Skin epidermis (tissue), 12 donors: ENCODE results near the gene DDX10.

Experiments
- H3K27ac ChIP-seq, 21 experiments: fragments of 200-600 bp; sonication (generic) in 11 of 21; one replicate each; pipeline ENCODE4 v1.5.0; 2020; ENCODE audit warnings: mild to moderate bottlenecking in 3 of 21, inconsistent platforms in 2 of 21, moderate library complexity in 2 of 21
- H3K4me3 ChIP-seq, 7 experiments: fragments of 200-600 bp; sonication (generic) in 2 of 7; one replicate each; pipeline ENCODE4 v1.5.0; 2020; ENCODE audit warnings: inconsistent platforms in 2 of 7, mild to moderate bottlenecking in 2 of 7, moderate library complexity in 1 of 7

Gene DDX10

DNA sequence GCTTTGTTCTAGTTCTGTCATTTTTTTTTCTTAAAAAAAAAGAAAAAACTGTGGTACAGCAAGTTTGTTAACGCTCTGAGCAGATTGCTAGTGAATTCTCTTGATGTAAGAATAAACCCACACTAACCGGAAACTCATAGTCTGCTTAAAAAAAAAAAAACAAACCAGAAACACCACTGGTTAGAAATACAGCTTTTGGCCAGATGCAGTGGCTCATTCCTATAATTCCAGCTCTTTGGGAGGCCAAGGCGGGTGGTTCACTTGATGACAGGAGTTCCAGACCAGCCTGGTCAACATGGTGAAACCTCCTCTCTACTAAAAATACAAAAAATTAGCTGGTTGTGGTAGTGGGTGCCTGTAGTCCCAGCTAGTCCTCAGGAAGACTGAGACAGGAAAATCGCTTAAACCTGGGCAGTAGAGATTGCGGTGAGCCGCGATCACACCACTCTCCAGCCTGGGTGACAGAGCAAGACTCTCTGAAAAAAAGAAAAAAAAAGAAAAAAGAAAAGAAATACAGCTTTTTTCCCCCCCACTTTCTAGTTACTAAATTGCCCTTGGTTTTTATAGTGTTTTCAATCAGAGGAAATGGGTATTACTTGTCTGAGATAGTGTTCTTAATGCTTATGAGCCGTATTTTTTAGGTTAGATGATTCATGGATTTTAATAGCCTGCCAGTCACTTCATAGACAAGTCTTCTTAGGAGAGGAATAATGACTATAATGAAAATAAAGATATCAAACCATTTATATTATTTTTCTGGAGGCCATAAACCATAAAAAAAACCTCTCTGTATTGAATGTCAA, 222.8 kb downstream of the DDX10 start:
- H3K27ac ChIP-seq, result no peak overlapping the region
- H3K4me3 ChIP-seq, result no peak overlapping the region

DNA sequence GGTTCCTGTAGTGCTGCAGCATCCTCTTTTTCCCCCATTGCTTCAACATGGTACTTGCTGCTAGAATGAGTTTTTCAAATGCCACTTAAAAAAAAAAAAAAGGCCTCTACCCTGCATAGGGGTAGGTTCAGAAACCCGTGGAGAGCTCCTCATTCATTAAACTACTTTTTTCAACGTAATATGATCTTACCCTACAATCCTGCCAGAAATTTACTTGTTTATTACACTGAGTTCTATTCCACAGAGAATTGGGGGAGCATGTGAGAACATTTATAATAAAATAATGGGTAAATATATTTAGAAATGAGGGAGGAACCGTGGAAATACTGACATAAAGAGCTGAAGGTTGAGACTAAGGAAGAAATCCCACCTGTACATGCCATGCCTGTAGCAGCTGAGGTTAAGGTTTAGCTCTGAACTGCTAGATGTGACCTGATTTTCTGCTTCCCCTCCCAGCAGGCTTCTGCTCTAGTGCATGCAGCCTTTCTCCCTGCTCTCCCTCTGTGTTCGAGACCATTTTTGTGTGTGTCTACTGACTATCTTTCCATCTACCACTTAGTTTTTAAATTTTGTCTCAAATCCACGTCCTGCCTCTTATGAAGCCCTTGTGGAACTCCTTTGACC, 225.7 kb downstream of the DDX10 start:
- Histone ChIP-seq H3K27ac (no peak overlapping the region), H3K4me3 (no peak overlapping the region)

DNA sequence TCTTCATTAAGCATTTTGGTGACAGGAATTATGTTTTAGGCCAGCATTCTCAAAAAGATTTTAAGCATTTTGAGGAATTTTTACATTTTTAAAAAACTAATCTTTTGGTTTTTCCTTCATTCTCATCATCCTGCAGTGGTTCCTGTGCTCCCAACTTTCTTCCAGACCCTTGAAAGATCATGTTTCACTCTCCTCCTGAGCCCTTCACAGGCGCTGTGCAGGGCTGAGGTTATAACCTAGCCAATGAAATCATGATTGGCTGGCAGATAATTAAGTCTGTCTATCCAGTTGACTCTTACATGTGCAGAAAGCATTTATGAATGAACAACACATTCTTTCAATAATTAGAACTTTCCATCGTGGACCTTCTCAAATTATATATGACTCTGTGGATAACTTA, 226.3 kb downstream of the DDX10 start:
- no peak overlapping the region for H3K27ac ChIP-seq
- H3K4me3 ChIP-seq, result no peak overlapping the region

DNA sequence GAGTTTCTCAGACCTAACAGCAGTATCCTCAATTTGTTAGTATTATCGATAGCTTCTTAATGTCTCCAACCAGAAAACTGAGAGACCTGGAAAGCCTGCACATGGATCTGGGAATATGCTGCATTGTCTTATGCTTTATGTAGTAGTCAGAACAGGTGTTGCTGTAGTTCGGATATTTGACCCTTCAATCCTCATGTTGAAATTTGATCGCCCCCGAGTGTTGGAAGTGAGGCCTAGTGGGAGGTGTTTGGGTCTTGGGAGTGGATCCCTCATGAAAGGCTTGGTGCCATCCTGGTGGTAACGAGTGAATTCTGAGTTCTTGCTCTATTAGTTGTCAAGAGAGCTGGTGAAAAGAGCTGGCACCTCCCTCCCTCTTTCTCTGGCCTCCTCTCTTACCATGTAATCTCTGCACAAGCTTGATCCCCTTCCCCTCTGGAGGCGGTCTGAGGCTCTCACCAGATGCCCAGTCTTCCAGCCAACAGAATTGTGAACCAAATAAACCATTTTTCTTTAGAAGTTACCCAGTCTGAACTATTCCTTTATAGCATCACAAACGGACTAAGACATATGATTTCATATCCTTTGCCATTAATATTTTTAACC, 227.1 kb downstream of the DDX10 start:
- Histone ChIP-seq H3K27ac (no peak overlapping the region), H3K4me3 (no peak overlapping the region)

DNA sequence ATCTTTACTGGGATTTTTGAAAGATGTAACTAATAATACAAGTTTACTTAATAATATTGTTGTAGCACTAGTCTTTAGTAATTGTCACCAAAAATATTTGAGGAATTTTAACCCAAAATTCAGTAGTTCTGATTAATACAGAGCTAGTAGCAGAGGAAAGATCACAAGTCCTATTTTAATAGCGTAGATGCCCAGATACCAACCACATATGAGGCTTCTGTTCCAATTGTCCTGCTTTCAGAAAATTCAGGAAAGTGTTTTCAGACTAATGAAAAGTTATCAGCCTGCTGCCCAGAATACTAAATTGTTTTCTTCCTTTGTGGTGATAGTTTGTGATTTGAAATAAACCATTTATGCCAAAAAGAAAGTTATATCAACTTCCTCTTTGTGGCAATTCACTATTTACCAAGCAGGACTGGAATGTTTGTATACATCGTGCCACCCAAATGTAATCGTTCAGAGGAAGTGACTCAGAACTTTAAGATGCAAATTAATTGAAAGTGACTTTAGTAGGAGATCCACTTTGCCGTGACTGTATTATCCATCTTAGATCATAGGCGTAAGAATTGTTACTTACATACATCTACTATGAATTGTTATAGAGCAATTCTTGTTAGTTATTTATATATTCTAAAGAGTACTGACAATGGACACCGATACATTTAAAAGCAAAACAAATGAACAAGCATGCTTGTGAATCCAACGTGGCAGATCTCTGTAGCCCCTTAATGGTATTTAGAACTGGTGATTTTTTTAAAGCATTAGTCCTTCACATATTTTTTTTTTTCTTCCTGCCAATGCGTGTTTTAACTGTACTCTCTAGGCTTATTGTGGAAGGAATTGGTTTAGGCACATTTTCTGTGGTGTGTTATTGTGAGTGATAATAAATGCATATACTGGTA, 231.0 kb downstream of the DDX10 start:
- no peak overlapping the region for H3K27ac ChIP-seq
- H3K4me3 ChIP-seq, result no peak overlapping the region

DNA sequence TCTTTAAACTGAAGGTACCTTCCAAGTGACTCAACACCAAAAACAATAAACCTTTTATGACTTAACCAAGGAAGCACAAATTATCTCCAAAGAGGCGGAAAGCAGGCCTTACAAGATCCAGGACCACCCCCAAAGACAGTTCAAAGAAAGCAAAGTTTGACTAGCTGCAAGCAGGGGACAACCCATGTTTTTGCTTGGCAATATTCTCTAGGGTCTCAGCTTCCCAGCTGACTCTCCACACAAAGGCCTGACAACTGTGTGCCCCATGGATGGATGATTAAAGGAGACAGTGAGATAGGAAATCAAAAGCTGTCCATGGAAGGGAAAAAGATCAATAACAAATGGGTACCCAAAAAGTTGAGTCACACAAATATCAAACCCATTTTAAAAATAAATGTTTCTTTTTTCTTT, 232.2 kb downstream of the DDX10 start:
- Histone ChIP-seq H3K27ac (no peak overlapping the region), H3K4me3 (no peak overlapping the region)

DNA sequence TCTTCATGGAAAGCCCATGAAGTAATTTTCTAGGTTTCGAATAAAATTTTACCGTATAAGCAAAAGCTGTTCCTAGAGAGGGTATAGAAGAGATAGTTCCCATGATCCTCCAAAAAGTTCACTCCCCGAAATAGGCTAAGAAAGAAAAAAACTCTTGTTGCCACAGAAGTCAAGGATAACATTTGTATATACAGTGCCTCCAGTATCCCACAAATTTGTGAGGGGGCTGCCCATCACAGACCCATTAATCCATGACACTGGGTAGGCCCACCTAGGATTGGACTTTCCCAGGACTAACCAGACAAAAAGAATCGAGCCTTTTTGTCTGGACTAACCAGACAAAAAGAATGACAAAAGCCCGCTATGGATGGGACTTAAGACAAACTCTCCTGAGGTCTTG, 233.0 kb downstream of the DDX10 start:
- no peak overlapping the region for H3K4me3 ChIP-seq
- H3K27ac ChIP-seq, result no peak overlapping the region

DNA sequence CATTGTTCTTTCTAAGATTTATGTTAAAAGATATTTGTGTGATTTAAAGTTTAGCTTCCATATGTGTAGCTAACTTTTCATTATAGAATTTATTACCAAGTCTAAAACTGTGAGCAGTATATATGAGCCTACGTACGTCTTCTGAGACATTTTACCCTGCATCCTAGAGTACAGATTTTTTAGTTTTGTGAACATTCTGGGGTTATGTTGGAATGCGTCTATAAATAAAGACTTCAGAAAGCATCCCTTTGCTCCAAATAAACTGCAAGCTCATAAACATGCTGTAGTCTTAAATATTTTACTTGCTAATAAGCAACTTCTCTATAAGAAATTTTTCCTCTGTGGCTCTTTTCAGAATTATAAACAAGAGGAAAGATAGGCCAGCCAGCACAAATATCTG, 236.5 kb downstream of the DDX10 start:
- Histone ChIP-seq H3K27ac (no peak overlapping the region), H3K4me3 (no peak overlapping the region)

DNA sequence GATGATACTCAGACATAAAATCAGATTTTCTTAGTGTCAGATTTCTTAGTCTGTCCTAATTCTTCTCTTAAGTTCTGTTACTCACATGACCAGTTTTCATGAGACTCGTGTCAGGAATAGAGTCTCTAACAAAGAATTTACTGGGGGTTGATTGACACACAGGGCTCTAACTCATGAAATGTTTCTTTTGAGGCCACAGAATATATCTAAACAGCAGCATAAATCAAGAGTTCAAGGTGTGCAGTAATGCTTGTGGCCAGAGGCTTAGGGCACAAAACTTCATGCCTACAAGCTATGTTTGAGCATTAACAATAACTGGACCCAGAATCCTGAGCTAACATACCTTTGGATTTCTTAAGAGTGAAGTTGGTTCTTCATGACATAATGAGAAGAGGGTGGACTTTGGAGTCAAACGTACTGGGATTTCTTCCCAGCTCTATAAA, 237.2 kb downstream of the DDX10 start:
- Histone ChIP-seq H3K27ac (no peak overlapping the region), H3K4me3 (no peak overlapping the region)

DNA sequence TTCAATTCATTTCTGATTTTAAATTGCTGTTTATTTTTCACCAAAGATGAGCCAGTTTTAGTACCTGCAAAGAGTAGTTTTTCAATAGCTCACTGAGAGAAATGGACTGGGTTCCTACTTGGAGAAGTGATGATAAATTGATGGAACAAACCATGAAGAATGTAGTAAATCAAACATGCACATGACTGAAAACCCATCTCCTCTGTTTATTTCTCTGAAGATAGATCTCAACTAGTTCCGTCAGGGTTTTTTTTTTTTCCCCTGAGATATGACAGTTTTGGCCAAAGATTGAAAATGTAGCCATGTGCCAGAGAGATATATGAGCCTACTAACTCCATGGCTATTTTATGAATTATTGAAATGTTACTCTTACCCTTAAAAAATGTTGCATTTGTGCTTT, 239.6 kb downstream of the DDX10 start:
- no peak overlapping the region for H3K27ac ChIP-seq
- H3K4me3 ChIP-seq, result no peak overlapping the region

DNA sequence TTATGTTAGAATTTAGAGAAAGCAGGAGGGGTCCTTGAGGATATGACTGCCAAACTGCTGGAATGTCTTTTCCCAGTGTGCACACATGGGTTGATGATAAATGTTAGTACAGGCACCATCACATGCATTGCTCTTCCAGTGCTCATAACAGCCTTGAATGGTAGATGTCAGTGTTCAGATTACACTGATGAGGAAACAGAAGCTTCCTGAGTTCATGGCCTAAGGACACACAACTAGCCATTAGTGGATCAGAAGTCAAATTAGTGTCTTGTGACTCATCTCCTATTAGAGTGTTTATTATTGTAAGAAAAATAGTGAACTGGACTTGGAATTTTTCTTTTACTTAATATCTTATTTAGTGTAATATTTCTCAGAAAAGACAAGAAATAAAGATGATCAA, 241.5 kb downstream of the DDX10 start:
- no peak overlapping the region for H3K4me3 ChIP-seq

DNA sequence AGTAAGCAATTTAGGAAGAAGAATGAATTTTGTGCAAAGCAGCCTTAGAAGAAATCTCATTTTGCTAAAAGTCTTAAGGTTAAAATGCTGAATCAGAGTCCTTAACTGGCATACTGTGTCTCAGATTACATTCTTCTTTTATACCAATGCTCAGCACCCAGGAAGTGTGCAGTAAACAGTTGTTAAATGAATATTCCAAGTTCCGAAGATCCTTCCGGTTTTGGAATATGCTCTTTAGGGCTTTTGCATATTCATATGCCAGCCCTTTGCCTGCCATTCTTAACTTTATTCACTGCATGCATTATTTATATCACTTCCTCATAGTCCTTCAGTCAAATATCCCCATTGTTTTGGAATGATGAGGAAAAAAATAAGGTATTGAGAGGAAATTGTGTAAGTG, 242.0 kb downstream of the DDX10 start:
- Histone ChIP-seq H3K4me3 (no peak overlapping the region), H3K27ac (no peak overlapping the region)

More for the DNA sequence above, 241.5 kb downstream of the DDX10 start:
- no peak overlapping the region for H3K27ac ChIP-seq

DNA sequence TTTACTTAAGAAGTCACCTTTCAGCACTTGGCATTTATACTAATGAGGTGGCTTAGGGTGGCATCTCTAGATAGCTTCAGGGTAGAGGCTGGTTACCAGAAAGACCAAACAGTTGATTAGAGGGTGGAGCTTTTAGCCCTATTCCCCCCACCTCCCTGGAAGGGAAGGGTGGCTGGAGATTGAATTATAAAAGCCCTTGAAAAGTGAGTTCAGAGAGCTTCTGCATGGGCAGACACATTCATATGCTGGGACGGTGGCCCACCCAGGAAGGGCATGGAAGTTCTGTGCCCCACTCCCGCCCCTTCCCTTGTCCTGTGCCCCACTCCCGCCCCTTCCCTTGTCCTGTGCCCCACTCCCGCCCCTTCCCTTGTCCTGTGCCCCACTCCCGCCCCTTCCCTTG, 244.2 kb downstream of the DDX10 start:
- H3K4me3 ChIP-seq, result no peak overlapping the region

DNA sequence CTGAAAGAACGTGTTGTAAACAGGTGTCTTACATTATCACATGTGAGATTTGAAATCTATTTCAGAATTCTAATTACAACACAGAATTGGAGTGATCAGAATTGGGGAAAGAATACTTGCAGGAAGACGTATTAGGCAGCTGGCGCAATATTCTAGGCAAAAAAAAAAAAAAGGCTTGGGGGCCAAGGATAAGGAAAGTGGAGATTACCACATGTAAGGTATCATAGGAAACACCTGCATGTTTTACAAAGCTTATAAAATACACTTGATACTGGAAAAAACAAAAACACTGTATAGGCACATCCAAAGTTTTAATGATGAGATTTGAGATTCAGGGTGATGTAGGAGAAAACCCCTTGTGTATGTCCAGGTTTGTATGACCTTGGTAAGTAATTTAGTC, 245.1 kb downstream of the DDX10 start:
- no peak overlapping the region for H3K4me3 ChIP-seq
- no peak overlapping the region for H3K27ac ChIP-seq

More for the DNA sequence above, 244.2 kb downstream of the DDX10 start:
- H3K27ac ChIP-seq, result no peak overlapping the region

DNA sequence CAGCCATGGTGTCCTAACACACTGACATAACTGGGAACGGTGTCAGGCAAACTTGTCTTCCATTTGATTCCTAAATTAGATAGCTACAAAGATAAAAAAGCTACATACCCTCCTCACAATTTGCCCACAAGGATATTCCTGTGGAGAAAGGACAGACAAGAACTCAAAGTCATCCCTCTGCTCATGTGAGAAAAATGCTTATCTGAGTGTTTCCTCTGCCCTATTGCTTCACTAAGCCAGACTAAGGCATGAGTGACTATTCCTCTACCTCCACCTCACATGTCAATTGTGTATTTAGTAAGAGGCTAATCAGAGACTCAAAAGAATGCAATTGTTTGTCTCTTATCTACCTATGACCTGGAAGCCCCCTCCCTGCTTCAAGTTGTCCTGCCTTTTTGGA, 247.7 kb downstream of the DDX10 start:
- no peak overlapping the region for H3K27ac ChIP-seq
- H3K4me3 ChIP-seq, result no peak overlapping the region

DNA sequence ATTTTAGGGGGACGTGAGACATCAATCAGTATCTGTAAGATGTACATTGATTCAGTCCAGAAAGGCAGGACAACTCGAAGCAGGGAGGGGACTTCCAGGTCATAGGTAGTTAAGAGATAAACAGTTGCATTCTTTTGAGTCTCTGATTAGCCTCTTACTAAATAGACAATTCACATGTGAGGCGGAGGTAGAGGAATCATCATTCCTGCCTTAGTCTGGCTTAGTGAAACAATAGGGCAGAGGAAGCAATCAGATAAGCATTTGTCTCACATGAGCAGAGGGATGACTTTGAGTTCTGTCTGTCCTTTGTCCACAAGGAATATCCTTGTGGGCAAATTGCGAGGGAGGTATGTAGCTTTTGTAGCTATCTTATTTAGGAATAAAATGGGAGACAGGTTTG, 248.3 kb downstream of the DDX10 start:
- no peak overlapping the region for H3K4me3 ChIP-seq
- no peak overlapping the region for H3K27ac ChIP-seq

DNA sequence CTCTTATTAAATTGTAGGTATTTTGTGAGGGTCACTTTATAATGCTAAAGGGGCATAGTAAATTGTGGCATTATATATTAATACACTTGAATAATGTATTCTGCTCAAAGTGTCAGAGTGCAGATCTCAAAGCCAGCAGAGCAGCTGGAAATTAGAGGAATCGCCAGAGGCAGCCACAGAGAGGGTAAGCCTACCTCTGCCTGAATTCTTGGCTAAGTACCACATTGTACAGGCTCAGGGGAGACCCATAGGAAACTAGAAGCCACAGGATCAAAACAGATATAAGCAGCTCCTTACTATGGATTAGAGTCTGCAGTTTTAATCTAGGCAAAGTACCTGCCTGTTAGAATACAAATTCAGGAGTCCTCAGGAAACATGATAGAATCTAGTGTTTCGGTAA, 249.3 kb downstream of the DDX10 start:
- no peak overlapping the region for H3K4me3 ChIP-seq
- no peak overlapping the region for H3K27ac ChIP-seq

DNA sequence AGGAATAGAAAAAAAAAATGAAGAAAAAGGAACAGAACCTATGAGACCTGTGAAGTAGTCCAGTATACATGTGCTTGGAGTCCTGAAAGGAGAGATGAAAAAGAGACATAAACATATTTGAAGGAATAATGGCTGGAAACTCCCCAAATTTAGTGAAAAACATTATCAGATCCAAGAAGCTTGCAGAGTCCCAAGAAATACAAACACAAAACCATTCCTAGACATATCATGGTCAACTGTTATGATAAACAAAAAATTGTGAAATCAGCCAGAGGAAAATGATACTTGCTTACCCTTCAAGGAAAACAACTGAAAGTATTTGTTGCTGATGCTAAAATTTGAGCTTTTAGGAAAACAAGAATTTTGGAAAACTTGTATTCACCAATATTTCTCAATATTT, 250.1 kb downstream of the DDX10 start:
- H3K27ac ChIP-seq, result no peak overlapping the region
- no peak overlapping the region for H3K4me3 ChIP-seq

DNA sequence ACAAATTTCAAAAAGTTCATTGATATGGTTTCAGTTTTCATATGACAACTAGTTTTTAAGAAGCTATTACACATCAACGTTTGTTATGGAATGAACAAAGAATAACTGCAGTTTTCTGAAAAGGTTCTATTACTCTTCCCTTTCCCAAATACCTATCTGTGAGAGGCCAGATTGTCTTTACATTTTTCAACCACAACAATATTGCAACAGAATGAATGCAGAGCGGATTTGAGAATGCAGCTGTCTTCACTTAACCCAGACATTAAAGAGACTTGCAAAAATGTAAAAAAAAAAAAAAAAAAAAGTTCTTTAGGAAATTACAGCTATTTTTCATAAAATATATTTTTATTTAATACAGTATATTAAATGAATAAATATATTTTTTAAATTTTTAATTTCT, 250.8 kb downstream of the DDX10 start:
- H3K4me3 ChIP-seq, result no peak overlapping the region
- no peak overlapping the region for H3K27ac ChIP-seq

DNA sequence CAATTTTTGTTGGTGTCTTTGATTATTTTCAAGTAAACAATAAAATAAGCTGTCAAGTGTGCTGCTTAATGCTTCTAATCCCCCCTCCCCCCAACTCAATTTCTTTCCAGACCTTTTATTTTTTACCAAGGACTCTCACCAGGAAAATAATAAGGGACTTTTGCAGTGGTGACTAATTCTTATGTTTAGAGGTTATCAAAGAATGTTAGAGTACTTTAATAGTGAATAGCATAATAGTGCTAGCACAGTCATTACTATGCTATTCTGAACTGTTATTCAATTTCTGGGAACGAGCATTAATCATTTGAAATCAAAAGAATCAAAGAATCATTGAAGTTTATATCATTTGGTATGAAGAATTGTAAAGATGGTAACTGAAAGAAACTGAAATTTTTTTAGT, 251.4 kb downstream of the DDX10 start:
- no peak overlapping the region for H3K27ac ChIP-seq

More for the DNA sequence above, 251.4 kb downstream of the DDX10 start:
- H3K4me3 ChIP-seq, result no peak overlapping the region
